Upper lobe of left lung (tissue), 4 donors: ENCODE data around the gene TREH.

Experiments
- POLR2A ChIP-seq, 4 donors: fragments of 450-650 bp; IDR thresholded peaks; one replicate each; pipeline ENCODE4 v1.5.1; 2016 to 2017; ENCODE audit warnings: antibody characterized with exemption in 4 of 4, mild to moderate bottlenecking in 2 of 4
- POLR2AphosphoS5 ChIP-seq, 2 donors: sonication (generic); formaldehyde crosslinking; IDR thresholded peaks; one replicate each; pipeline ENCODE4 v1.5.1; 2017; ENCODE audit warnings: antibody characterized with exemption in 2 of 2
- TF ChIP-seq, protein P1 (sequence below), 6 experiments: fragments of 450-650 bp in 4 of 6; fragments of 200-600 bp in 2 of 6; sonication (generic) in 2 of 6; IDR thresholded peaks; one replicate each; pipeline ENCODE4 v1.5.1; 2016 to 2019; ENCODE audit warnings: antibody characterized with exemption in 6 of 6

DNA sequence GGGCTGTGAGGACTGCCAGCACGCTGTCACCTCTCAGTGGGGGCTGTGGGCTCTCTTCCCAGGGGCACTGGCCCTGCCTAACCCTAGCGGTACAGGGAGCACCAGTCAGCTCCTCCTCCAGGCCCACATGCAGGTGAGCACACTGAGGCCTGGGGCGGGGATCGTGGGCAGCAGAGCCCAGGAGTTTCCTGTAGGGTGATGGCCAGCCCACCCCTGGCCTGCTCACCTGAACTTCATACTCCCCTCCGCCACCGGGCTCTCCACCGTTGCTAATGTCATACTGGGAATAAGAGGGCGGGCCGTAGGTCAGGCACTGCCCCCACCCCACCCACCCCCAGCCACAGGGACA, 10.0 kb upstream of the TREH start:
- TF ChIP-seq, protein P1, sequence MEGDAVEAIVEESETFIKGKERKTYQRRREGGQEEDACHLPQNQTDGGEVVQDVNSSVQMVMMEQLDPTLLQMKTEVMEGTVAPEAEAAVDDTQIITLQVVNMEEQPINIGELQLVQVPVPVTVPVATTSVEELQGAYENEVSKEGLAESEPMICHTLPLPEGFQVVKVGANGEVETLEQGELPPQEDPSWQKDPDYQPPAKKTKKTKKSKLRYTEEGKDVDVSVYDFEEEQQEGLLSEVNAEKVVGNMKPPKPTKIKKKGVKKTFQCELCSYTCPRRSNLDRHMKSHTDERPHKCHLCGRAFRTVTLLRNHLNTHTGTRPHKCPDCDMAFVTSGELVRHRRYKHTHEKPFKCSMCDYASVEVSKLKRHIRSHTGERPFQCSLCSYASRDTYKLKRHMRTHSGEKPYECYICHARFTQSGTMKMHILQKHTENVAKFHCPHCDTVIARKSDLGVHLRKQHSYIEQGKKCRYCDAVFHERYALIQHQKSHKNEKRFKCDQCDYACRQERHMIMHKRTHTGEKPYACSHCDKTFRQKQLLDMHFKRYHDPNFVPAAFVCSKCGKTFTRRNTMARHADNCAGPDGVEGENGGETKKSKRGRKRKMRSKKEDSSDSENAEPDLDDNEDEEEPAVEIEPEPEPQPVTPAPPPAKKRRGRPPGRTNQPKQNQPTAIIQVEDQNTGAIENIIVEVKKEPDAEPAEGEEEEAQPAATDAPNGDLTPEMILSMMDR (IDR thresholded peaks at IDR 0.05): no peak
- TF ChIP-seq POLR2AphosphoS5 (IDR thresholded peaks at IDR 0.05) (no peak), POLR2A (IDR thresholded peaks at IDR 0.05) (no peak)
